GM21786 (cell line): Measurements from ENCODE around the gene RASGRF2.
"Not testable (repeated sequence)": the region's sequence is repeated elsewhere in the genome, so short reads cannot be mapped to it uniquely, and the experiment has no call there.

ENCODE experiments used
- ATAC-seq: cut with Tn5 transposase; IDR thresholded peaks from one replicate; pipeline ENCODE4 v1.9.1; 2021; ENCODE audit not compliant: unreplicated experiment

The RASGRF2 gene

DNA sequence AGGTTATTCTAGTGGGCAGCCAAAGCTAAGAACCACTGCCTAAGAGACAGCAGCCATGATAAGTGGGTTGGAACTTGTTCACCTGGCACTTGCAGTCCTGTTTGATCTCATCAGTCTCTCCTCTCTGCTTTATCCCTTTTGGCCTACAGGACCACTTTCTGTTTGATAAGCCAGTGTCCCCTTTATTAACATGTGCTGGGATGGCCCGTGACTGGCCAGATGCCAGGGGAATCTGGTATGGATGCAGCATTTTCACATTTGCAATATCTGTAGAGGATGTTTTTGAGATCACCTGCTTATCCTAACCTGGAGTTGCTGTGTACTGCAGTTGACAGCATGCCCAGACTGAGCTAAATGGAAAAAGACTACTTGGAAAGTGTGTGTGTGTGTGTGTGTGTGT lies 296.6 kb downstream of the RASGRF2 start:
- ATAC-seq = no peak

DNA sequence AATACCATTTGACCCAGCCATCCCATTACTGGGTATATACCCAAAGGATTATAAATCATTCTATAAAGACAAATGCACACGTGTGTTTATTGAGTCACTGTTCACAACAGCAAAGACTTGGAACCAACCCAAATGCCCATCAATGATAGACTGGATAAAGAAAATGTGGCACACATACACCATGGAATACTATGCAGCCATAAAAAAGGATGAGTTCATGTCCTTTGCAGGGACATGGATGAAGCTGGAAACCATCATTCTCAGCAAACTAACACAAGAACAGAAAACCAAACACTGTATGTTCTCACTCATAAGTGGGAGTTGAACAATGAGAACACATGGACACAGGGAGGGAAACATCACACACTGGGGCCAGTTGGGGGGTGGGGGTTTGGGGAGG lies 302.6 kb downstream of the RASGRF2 start:
- ATAC-seq = not testable (repeated sequence)

DNA sequence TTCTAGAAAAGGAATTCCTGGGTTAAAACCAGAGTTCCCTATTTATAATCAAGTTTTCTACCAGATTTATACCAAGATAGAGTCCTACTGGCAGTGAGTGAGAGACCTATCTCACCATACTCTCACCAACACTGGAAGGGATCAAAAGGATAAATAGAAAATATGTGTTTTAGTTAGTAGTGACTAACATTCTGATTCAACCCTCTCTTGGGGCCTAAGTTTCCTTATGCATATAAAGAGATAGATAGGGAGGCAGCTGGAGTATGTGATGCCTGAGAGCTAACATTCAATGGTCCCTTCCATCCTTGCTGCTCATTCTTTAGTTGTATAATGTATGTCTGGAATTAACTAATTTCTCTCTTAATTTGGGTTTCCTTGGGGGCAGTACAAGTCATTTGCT lies 304.9 kb downstream of the RASGRF2 start:
- no peak for ATAC-seq

DNA sequence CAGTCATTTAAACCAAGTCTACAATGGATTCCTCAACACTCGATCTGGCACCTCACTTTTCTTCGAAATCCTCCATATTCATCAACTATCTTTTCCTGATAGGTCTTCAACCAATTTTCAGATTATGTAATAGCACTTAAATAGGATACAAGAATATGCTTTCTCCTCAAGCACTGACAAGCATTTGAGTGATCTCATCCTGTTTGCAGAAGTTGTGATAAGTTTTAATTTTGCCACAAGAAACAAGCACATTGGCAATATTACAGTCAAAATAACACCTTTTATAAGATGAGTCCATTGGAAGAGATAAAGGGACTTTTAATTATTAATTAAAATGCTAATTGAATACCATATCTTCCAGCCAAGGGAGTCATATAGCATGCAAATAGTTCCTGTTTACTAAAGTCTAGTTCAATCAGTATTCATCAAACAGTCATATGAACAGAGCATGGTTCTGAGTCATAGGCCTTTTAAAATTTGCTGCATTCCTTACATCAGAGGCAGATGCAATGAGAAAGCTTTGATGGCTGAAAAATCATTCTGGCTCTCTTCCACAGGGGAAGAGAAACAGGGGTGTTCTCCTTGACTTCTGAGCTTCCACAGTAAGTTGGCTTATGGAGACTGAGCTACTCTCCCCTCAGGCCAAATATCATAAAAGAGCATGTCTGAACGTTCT lies 308.5 kb downstream of the RASGRF2 start:
- no peak for ATAC-seq

DNA sequence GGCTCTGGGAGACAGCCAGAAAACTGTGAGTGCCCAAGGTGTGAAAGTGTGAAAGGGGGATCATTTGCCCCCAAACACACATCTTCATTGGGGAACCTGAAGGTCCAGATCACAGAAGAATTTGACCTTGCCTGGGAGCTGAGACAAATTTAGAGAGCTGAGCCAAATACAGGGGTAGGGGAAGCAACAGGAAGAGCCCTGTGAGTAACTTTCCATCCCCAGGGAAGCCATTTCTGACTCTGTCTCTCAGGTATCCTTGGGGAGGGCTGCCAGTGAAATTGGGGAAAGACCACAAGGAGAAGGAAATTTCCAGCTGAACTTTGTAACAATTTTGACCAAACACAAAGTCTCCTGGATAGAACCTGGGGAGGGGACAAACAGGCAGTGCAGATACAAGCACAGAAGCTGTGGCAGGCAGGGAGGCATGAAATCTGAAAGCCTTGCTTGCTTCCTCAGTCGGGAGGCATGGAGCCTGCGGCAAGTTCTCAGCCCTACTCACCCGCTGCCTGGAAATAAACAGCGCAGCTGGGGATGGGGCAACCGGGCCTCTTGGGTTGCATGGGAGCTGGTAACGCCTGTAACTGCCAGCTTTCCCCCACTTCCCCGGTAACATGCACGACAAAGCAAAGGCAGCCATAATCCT lies 309.7 kb downstream of the RASGRF2 start:
- ATAC-seq = no peak

DNA sequence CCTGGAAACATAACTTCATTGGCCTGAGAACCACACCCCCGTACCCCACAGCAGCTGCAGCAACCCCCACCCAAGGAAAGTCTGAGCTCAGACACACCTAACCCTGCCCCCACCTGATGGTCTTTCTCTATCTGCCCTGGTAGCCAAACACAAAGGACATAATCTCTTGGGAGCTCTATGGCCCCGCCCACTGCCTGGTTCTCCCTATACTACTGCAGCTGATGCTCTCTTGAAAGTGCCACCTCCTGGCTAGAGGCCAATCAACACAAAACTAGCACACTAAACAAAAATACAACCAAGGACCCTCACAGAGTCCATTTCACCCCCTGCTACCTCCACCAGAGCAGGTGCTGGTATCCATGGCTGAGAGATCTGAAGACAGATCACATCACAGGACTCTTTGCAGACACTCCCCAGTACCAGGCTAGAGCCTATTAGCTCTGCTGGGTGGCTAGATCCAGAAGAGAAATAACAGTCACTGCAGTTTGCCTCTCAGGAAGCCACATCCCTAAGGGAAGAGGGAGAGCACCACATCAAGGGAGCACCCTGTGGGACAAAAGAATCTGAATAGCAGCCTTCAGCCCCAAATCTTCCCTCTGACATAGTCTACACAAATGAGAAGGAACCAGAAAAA lies 310.3 kb downstream of the RASGRF2 start:
- ATAC-seq = not testable (repeated sequence)
